ENCODE results near the gene FRMD8. TPM values are rescaled to one million over a fixed set of nuclear protein-coding genes. Genes with fewer than 3 reads are reported as not detected.

FRMD8 gene
- total and polyA plus RNA-seq, 9 of the 15 experiments (the other 6 are each of a cell fraction or from before 2014, with no cell fraction given), result 4.5 to 54.5 (median 15.8) TPM

DNA sequence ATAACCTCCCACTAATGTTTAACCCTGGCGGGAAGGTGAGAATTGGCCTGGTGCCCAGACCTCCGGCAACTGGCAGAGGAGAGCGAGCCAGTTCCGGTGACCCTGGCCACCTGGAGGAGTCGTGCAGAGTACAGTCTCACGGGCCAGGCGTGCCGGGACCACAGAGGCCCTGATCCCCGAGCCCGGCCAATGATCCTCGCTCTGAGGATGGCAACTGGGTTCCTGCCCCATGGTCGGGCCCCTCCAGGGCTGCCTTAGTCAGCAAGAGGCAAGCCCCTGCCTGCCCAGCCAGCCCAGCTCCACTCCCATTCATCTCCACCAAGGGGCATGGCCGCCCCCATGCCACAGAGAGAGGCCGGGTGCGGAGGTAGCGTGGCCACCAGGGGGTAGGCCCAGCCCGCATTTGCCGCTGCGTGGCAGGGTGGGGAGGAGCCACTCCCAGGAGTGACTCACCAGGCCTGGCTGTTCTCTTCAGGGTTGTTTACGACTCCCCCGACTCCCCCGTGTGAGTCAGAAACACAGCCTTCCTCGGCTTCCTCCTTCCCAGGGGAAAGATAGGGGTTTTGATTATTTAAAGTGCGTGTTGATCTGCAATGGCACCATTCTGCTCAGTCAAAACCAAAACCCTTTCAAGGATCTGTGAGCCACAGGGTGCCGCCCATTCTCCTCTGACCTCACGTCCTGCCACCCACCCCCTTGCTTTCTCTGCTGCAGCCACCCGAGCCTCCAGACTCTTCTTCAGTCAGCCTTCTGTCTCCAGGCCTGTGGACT, 4.2 kb upstream of the FRMD8 start, which contains the start of gene SLC25A45 (continued):
- TF ChIP-seq, protein P1, sequence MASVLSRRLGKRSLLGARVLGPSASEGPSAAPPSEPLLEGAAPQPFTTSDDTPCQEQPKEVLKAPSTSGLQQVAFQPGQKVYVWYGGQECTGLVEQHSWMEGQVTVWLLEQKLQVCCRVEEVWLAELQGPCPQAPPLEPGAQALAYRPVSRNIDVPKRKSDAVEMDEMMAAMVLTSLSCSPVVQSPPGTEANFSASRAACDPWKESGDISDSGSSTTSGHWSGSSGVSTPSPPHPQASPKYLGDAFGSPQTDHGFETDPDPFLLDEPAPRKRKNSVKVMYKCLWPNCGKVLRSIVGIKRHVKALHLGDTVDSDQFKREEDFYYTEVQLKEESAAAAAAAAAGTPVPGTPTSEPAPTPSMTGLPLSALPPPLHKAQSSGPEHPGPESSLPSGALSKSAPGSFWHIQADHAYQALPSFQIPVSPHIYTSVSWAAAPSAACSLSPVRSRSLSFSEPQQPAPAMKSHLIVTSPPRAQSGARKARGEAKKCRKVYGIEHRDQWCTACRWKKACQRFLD (CRISPR knock-in tag; IDR thresholded peaks at IDR 0.05), result peak; percentile 97
- TF ChIP-seq NELFE (IDR thresholded peaks at IDR 0.05; ENCODE audit: insufficient read depth, insufficient read length), result no peak
- no peak for TF ChIP-seq ASH1L (IDR thresholded peaks at IDR 0.05; ENCODE audit: borderline replicate concordance, low read depth, partially characterized antibody)
- TF ChIP-seq, protein P2, sequence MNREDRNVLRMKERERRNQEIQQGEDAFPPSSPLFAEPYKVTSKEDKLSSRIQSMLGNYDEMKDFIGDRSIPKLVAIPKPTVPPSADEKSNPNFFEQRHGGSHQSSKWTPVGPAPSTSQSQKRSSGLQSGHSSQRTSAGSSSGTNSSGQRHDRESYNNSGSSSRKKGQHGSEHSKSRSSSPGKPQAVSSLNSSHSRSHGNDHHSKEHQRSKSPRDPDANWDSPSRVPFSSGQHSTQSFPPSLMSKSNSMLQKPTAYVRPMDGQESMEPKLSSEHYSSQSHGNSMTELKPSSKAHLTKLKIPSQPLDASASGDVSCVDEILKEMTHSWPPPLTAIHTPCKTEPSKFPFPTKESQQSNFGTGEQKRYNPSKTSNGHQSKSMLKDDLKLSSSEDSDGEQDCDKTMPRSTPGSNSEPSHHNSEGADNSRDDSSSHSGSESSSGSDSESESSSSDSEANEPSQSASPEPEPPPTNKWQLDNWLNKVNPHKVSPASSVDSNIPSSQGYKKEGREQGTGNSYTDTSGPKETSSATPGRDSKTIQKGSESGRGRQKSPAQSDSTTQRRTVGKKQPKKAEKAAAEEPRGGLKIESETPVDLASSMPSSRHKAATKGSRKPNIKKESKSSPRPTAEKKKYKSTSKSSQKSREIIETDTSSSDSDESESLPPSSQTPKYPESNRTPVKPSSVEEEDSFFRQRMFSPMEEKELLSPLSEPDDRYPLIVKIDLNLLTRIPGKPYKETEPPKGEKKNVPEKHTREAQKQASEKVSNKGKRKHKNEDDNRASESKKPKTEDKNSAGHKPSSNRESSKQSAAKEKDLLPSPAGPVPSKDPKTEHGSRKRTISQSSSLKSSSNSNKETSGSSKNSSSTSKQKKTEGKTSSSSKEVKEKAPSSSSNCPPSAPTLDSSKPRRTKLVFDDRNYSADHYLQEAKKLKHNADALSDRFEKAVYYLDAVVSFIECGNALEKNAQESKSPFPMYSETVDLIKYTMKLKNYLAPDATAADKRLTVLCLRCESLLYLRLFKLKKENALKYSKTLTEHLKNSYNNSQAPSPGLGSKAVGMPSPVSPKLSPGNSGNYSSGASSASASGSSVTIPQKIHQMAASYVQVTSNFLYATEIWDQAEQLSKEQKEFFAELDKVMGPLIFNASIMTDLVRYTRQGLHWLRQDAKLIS (CRISPR knock-in tag; IDR thresholded peaks at IDR 0.05), result no peak; the same call in 1 of the 2 replicates
- TF ChIP-seq ZNF507 (tag; conservative IDR thresholded peaks at IDR 0.05), result no peak
- TF ChIP-seq ZC3H8 (IDR thresholded peaks at IDR 0.05), result no peak
- TF ChIP-seq, protein P3, sequence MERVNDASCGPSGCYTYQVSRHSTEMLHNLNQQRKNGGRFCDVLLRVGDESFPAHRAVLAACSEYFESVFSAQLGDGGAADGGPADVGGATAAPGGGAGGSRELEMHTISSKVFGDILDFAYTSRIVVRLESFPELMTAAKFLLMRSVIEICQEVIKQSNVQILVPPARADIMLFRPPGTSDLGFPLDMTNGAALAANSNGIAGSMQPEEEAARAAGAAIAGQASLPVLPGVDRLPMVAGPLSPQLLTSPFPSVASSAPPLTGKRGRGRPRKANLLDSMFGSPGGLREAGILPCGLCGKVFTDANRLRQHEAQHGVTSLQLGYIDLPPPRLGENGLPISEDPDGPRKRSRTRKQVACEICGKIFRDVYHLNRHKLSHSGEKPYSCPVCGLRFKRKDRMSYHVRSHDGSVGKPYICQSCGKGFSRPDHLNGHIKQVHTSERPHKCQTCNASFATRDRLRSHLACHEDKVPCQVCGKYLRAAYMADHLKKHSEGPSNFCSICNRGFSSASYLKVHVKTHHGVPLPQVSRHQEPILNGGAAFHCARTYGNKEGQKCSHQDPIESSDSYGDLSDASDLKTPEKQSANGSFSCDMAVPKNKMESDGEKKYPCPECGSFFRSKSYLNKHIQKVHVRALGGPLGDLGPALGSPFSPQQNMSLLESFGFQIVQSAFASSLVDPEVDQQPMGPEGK (CRISPR knock-in tag; IDR thresholded peaks at IDR 0.05; ENCODE audit: borderline replicate concordance), result no peak
- peak; percentile 70; the same call in 1 of the 2 replicates for TF ChIP-seq ELF4 (CRISPR knock-in tag; IDR thresholded peaks at IDR 0.05)
- TF ChIP-seq ELF2 (CRISPR knock-in tag; IDR thresholded peaks at IDR 0.05), result no peak
- no peak; the same call in 1 of the 2 replicates for TF ChIP-seq NR2C2 (CRISPR knock-in tag; IDR thresholded peaks at IDR 0.05)
- peak; percentile 90 for TF ChIP-seq NR2C2 (tag; IDR thresholded peaks at IDR 0.05)
- TF ChIP-seq PHF21A (IDR thresholded peaks at IDR 0.05; ENCODE audit: borderline replicate concordance, low read depth), result no peak
- peak; percentile 74; the same call in 1 of the 2 replicates for TF ChIP-seq TARDBP (IDR thresholded peaks at IDR 0.05)
- TF ChIP-seq STAT5A (IDR thresholded peaks at IDR 0.05; ENCODE audit: borderline replicate concordance, low read length), result peak; percentile 52; the same call in 1 of the 2 replicates
- TF ChIP-seq, protein P4, sequence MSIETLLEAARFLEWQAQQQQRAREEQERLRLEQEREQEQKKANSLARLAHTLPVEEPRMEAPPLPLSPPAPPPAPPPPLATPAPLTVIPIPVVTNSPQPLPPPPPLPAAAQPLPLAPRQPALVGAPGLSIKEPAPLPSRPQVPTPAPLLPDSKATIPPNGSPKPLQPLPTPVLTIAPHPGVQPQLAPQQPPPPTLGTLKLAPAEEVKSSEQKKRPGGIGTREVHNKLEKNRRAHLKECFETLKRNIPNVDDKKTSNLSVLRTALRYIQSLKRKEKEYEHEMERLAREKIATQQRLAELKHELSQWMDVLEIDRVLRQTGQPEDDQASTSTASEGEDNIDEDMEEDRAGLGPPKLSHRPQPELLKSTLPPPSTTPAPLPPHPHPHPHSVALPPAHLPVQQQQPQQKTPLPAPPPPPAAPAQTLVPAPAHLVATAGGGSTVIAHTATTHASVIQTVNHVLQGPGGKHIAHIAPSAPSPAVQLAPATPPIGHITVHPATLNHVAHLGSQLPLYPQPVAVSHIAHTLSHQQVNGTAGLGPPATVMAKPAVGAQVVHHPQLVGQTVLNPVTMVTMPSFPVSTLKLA (conservative IDR thresholded peaks at IDR 0.05), result peak; percentile 89 to 94
- TF ChIP-seq KLF6 (CRISPR knock-in tag; IDR thresholded peaks at IDR 0.05; ENCODE audit: borderline replicate concordance), result peak; percentile 44; the same call in 1 of the 2 replicates
- no peak for TF ChIP-seq MECOM (CRISPR knock-in tag; IDR thresholded peaks at IDR 0.05)
- TF ChIP-seq NUFIP1 (IDR thresholded peaks at IDR 0.05; ENCODE audit: partially characterized antibody), result peak; percentile 15
- TF ChIP-seq ZNF12 (CRISPR knock-in tag; IDR thresholded peaks at IDR 0.05), result 0 out of 2 replicates have a peak, but pooled peaks have one; percentile 60
- no peak for TF ChIP-seq LEF1 (IDR thresholded peaks at IDR 0.05)

All from K562 (cell line).